Endothelial cell of umbilical vein (primary cell): ENCODE results near the gene NYAP2. TPM values are rescaled to one million over a fixed set of nuclear protein-coding genes. Genes with fewer than 3 reads are reported as not detected.
A peak's percentile ranks its signal among the peaks of the same experiment; 100 is the strongest.

Source experiments
- BruUV-seq: library from RNA; stranded (reverse); fragments of 400-500 nt; replicated peaks from 2 replicates; lab custom pipeline; 2021; lab: Mats Ljungman, UMichigan
- CTCF ChIA-PET: fragments of 300-600, 350-600 bp; sonication (Branson Sonifier 250); formaldehyde crosslinking; loops from one replicate; lab custom pipeline; 2021; ENCODE audit warnings: antibody characterized with exemption, inconsistent platforms; lab: Charles Lee
- POLR2A ChIA-PET: fragments of 300-600, 350-600 bp; sonication (Branson Sonifier 250); formaldehyde crosslinking; loops from one replicate; lab custom pipeline; 2021; ENCODE audit warnings: antibody characterized with exemption, inconsistent platforms; lab: Charles Lee
- DNase-seq: peaks from one replicate; pipeline ENCODE4 v3.0.0-alpha.2; 2011; ENCODE audit warnings: low read depth, low spot score
- FAIRE-seq: peaks from 2 replicates; lab custom pipeline; 2011; peaks lifted over from hg19 to GRCh38; lab: Jason Lieb, UNC
- H2AFZ ChIP-seq: 2 replicates; pipeline ENCODE4 v1.6.0; 2012; ENCODE audit warnings: low read depth, low read length, control low read depth, inconsistent platforms
- H3K27ac ChIP-seq: 2 replicates; pipeline ENCODE4 v1.5.1; 2011; ENCODE audit warnings: low read depth, mild to moderate bottlenecking, control low read depth, low read length, moderate library complexity; ENCODE audit not compliant: insufficient read depth
- H3K27me3 ChIP-seq, 2 experiments: 2 replicates each; pipeline versions ENCODE4 v1.6.0 to v1.6.1; 2011; ENCODE audit warnings: low read length in 2 of 2, mixed read lengths in 1 of 2; ENCODE audit not compliant: control insufficient read depth in 2 of 2, insufficient read depth in 2 of 2
- H3K36me3 ChIP-seq, 2 experiments: 2 replicates in 1 of 2; 3 replicates in 1 of 2; pipeline ENCODE4 v1.5.1; 2011; ENCODE audit warnings: low read length in 2 of 2, mild to moderate bottlenecking in 1 of 2, moderate library complexity in 1 of 2; ENCODE audit not compliant: control insufficient read depth in 2 of 2, insufficient read depth in 2 of 2; ENCODE audit errors: extremely low read depth in 1 of 2
- H3K4me1 ChIP-seq: 3 replicates; pipeline ENCODE4 v1.5.1; 2011; ENCODE audit warnings: mild to moderate bottlenecking, low read length; ENCODE audit not compliant: control insufficient read depth, insufficient read depth; ENCODE audit errors: extremely low read depth
- H3K4me2 ChIP-seq: 2 replicates; pipeline ENCODE4 v1.6.1; 2011; ENCODE audit warnings: low read length, control low read depth, mixed read lengths; ENCODE audit not compliant: insufficient read depth
- H3K4me3 ChIP-seq, 3 experiments: fragments of 200-600 bp in 1 of 3; sonication (generic), shearing (Covaris generic) in 1 of 3; replicated peaks in 1 of 3; 2 replicates each; pipeline ENCODE4 v1.5.1; 2011 to 2016; ENCODE audit warnings: control low read depth in 3 of 3, low read length in 3 of 3, mild to moderate bottlenecking in 2 of 3, inconsistent platforms in 1 of 3, low read depth in 1 of 3, moderate library complexity in 1 of 3; ENCODE audit not compliant: insufficient read depth in 1 of 3
- H3K79me2 ChIP-seq: 2 replicates; pipeline ENCODE4 v1.6.0; 2012; ENCODE audit warnings: low read length, inconsistent platforms; ENCODE audit not compliant: control insufficient read depth, insufficient read depth
- H3K9ac ChIP-seq: replicated peaks from 2 replicates; pipeline ENCODE3; 2011; ENCODE audit warnings: low read length, control low read depth; ENCODE audit not compliant: insufficient read depth; ENCODE audit errors: extremely low read depth
- H3K9me1 ChIP-seq: replicated peaks from 3 replicates; pipeline ENCODE4 v1.6.0; 2011; ENCODE audit warnings: mild to moderate bottlenecking, low read length; ENCODE audit not compliant: control insufficient read depth, insufficient read depth; ENCODE audit errors: extremely low read depth
- H3K9me3 ChIP-seq: replicated peaks from 2 replicates; pipeline ENCODE4 v1.5.1; 2012; ENCODE audit warnings: low read length, inconsistent platforms; ENCODE audit not compliant: control insufficient read depth, insufficient read depth
- H4K20me1 ChIP-seq: replicated peaks from 2 replicates; pipeline ENCODE3; 2011; ENCODE audit warnings: mild to moderate bottlenecking, low read length; ENCODE audit not compliant: control insufficient read depth, insufficient read depth; ENCODE audit errors: extremely low read depth
- CTCF ChIP-seq, 2 donors: IDR thresholded peaks; 1 replicate in 1 of 2; 2 replicates in 1 of 2; pipeline ENCODE4 v1.5.1; 2011; ENCODE audit warnings: low read length in 2 of 2, mild to moderate bottlenecking in 2 of 2, moderate library complexity in 2 of 2, control low read depth in 1 of 2, inconsistent platforms in 1 of 2, low read depth in 1 of 2; ENCODE audit not compliant: insufficient read depth in 1 of 2; ENCODE audit errors: extremely low read depth in 1 of 2
- EZH2 ChIP-seq: IDR thresholded peaks from 2 replicates; pipeline ENCODE4 v1.6.1; 2012; ENCODE audit warnings: borderline replicate concordance, low read depth, mild to moderate bottlenecking, moderate library complexity, low read length, inconsistent platforms; ENCODE audit not compliant: severe bottlenecking
- FOS ChIP-seq: IDR thresholded peaks from 2 replicates; pipeline ENCODE4 v1.6.1; 2011; ENCODE audit warnings: mild to moderate bottlenecking, low read length, moderate library complexity, borderline replicate concordance; ENCODE audit not compliant: insufficient read depth
- GATA2 ChIP-seq: IDR thresholded peaks from 2 replicates; pipeline ENCODE4 v1.7.0; 2011; ENCODE audit warnings: low read depth, mild to moderate bottlenecking, moderate library complexity, mixed read lengths, low read length; ENCODE audit not compliant: insufficient read length, insufficient read depth
- JUN ChIP-seq: IDR thresholded peaks from 2 replicates; pipeline ENCODE4 v1.6.1; 2011; ENCODE audit warnings: borderline replicate concordance, low read depth; ENCODE audit not compliant: insufficient read length, insufficient read depth
- MYC ChIP-seq: IDR thresholded peaks from one replicate; pipeline ENCODE4 v1.6.1; 2011; ENCODE audit warnings: mild to moderate bottlenecking, low read depth, low read length
- POLR2A ChIP-seq: IDR thresholded peaks from 2 replicates; pipeline ENCODE4 v1.6.1; 2012; ENCODE audit warnings: low read depth, mild to moderate bottlenecking, control low read depth, low read length
- POLR2AphosphoS5 ChIP-seq: IDR thresholded peaks from 2 replicates; pipeline ENCODE4 v1.6.1; 2012; ENCODE audit warnings: low read depth, mild to moderate bottlenecking, control low read depth, low read length, moderate library complexity; ENCODE audit not compliant: insufficient read depth
- dilution Hi-C: fragments of 300-500 bp; cut with MboI; formaldehyde crosslinking; loops from one replicate; pipeline ENCODE4 v1.15.0; 2019; ENCODE audit warnings: low sequenced_read_pairs; ENCODE audit not compliant: extremely low pct_ligation_motif_present
- intact Hi-C: fragments of 100-400 bp; cut with micrococcal nuclease; formaldehyde crosslinking; loops from one replicate; pipeline ENCODE4 v1.10.0; 2022
- polyA plus RNA-seq, 4 experiments: library from polyadenylated mRNA; depleted of rRNA in 3 of 4; stranded (reverse) in 3 of 4; unstranded in 1 of 4; fragments of >200 nt; gene quantifications; 2 replicates each; pipeline versions ENCODE4 v1.2.1 to v1.2.3, GENCODE V29; 2011 to 2012; ENCODE audit warnings: missing spikeins in 1 of 4
- total RNA-seq: library from RNA; stranded (reverse); gene quantifications from 2 replicates; pipeline ENCODE4 v1.2.3, GENCODE V29; 2021
- TF ChIP-seq, protein P1 (sequence below): IDR thresholded peaks from 2 replicates; pipeline ENCODE4 v1.6.1; 2011; ENCODE audit not compliant: insufficient read depth, insufficient read length

The NYAP2 gene
- total and polyA plus RNA-seq, 2 donors (not counting 3 experiments of a cell fraction or from before 2014, with no cell fraction given): not detected

- no peak overlapping the region for H3K27ac ChIP-seq
- H2AFZ ChIP-seq: no peak overlapping the region
- TF ChIP-seq JUN (no peak), FOS (no peak)
- H4K20me1 ChIP-seq: no peaks in the 10 kb centered on the region
- H3K36me3 ChIP-seq: no peaks in the 10 kb centered on the region
- no peak overlapping the region for H3K4me3 ChIP-seq
- no peaks in the 10 kb centered on the region for H3K4me1 ChIP-seq
- no peak overlapping the region for H3K4me2 ChIP-seq
- ChIA-PET CTCF (no interaction called here), POLR2A (no interaction called here)
- no peaks in the 10 kb centered on the region for H3K9me3 ChIP-seq
- H3K27me3 ChIP-seq: no peaks in the 10 kb centered on the region
- FAIRE-seq (no peak), DNase-seq (no peak)
- no peak overlapping the region for H3K9ac ChIP-seq
- dilution Hi-C loops: no loop called here
- no peaks in the 10 kb centered on the region for H3K79me2 ChIP-seq
- no peaks in the 10 kb centered on the region for H3K9me1 ChIP-seq
- intact Hi-C loops: no loop called here
- BruUV-seq: no TSS peak
Measured at GRCh38 chr2:225398372-225398771, 1.1 kb upstream of the NYAP2 start.

DNA sequence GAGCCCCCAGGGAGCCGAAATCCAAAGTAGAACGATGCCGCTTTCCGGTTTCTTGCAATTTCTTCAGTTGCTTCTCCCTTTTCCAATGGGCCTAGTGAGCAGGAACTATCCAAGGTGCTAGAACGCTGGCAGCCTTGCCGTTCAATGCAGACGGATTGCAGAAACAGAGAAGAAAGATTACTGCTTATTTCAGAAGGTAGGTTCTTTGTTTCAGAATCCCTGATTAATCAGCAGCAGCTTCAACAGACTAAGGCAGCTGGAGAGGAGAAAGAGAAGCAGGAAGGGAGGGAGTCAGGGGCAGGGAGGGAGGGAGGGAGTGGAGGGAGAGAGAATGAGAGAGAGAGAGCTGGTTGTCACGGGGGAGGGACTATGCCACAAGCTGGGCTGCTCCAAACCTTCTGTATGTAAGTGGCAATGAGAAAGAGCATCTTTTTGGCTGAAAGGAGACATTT is 576 bp downstream of the NYAP2 start:
- Histone ChIP-seq H4K20me1 (no peaks in the 10 kb centered on the region), H3K36me3 (no peaks in the 10 kb centered on the region), H3K9me1 (no peaks in the 10 kb centered on the region), H3K79me2 (no peaks in the 10 kb centered on the region), H3K9ac (no peak overlapping the region), H3K27me3 (no peaks in the 10 kb centered on the region), H3K9me3 (no peaks in the 10 kb centered on the region), H3K4me2 (no peak overlapping the region), H2AFZ (no peak overlapping the region), H3K4me1 (no peaks in the 10 kb centered on the region), H3K4me3 (no peak overlapping the region), H3K27ac (no peak overlapping the region)
- intact Hi-C loops: no loop called here
- peak; percentile 1 for DNase-seq
- ChIA-PET CTCF (interaction anchor here (0.6 kb wide), 1 partner anchor 654 kb away, joined by 3 read pairs; no protein-coding TSS in a partner anchor), POLR2A (no interaction called here)
- FAIRE-seq: peak; percentile 43
- dilution Hi-C loops: no loop called here
- no TSS peak for BruUV-seq
- no peak for TF ChIP-seq POLR2AphosphoS5
- no peak for TF ChIP-seq GATA2
- no peak for TF ChIP-seq EZH2
- TF ChIP-seq MYC: no peak
- TF ChIP-seq JUN: no peak
- TF ChIP-seq FOS: no peak
- no peak for TF ChIP-seq CTCF (IDR thresholded peaks at IDR 0.05; ENCODE audit: extremely low read depth in 1 of 2, insufficient read depth in 1 of 2, low read depth in 1 of 2, low read length in 2 of 2)
- no peak for TF ChIP-seq POLR2A
- TF ChIP-seq, protein P1, sequence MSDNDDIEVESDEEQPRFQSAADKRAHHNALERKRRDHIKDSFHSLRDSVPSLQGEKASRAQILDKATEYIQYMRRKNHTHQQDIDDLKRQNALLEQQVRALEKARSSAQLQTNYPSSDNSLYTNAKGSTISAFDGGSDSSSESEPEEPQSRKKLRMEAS: no peak
